Right lung (tissue), 5 donors: Measurements from ENCODE around the gene TCL1A. TPM values are rescaled to one million over a fixed set of nuclear protein-coding genes. Genes with fewer than 3 reads are reported as not detected.

Experiments
- DNase-seq, 2 donors: peaks; one replicate each; pipeline ENCODE4 v3.0.0-alpha.2; 2013
- polyA plus RNA-seq, 5 donors: library from polyadenylated mRNA; unstranded; fragments of 120-200 nt; gene quantifications; one replicate each; pipeline versions ENCODE4 v1.2.1 to v1.2.3, GENCODE V29; 2013; ENCODE audit warnings: inconsistent platforms in 1 of 5, low replicate concordance in 1 of 5; ENCODE audit not compliant: insufficient read length in 5 of 5, insufficient read depth in 1 of 5

Gene TCL1A
- polyA plus RNA-seq, 5 donors, result 0.58 to 1.7 (median 1.1) TPM

GRCh38 chr14:95707327-95707726 is 6.6 kb downstream of the TCL1A start:
- DNase-seq, result no peak

DNA sequence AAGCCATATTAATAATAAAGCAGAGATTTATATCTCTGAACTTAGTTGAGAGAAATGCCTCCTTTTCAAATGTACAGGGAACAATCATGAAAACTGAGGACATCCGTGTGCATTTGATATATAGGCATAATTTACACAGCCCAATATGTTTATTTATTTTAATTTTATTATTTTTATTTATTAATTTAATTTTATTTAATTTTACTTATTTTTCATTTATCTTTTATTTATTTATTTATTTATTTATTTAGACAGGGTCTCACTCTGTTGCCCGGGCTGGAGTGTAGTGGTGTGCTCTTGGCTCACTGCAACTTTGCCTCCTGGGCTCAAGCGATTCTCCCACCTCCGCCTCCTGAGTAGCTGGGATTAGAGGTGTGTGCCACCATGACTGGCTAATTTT is 8.4 kb downstream of the TCL1A start:
- DNase-seq, result no peak

GRCh38 chr14:95703805-95704204 is 10.1 kb downstream of the TCL1A start:
- no peak for DNase-seq

DNA sequence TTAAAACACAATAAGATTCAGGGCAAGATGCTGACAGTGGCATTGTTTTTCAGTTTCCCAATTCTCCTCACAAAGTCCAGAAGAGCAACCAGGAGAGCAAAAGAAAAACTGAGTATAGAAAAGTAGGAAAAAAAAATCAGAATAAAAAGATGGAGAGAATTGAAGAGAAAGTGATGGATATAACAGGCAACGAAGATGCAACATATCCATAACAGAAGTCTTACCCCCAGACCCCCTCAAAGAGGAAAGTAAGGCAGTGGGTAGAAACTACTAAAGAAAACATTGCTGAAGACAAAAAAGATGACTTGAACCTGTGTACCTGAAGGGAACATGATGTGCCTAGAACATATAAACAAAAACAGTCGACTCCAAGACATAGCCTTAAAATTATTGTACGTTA is 10.6 kb downstream of the TCL1A start:
- DNase-seq, result no peak

DNA sequence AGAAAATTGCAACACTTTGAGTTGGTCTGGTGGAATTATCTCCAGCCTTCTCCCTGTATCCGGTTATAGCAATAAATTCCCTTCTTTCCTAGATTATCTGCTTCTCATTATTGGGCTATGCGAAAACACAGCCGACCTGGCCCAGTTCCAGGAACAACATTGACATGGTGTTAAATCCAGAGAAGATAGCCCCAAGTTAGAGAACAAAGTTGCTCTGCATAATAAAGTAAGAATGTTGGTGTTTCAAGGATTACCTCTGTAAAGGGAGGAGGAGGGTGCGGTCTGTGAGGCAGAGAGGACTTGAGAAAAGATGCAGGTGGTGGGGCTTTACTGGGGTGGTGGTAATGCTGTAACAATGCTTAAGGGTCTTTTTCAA is 12.1 kb downstream of the TCL1A start:
- DNase-seq, result no peak

DNA sequence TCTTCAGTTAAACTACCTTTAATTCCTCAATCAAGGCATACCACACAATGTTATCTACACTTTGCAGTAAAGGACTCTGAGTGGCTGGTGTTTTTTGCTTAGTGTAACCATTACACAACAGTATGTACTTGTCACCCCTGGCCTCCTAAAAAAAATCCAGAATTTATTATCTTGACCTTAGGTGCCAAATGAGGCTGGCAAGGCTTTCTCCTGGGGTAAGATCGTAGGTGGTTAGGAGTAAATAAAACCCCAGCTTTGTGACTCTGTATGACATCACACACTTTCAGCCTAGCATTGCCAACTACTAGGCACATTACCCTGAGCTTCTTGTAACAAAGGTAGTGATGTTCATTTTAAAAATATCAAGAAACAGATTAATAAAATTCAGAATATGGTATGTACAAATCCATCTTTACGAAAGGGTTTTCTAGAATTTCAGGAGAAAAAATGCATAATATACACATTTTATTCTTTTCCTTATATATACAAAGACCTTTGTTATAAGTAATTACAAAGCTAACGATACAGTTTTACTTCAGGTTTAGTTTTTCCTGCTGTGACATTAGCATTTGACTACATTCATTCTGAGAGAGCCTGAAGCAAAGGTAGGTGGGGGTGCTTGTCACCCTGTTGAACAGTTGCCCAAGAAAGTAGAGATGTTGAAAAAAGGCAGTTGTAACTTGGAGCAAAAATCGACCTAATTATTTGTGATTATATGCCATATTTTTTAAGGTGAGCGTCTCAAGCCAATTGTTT is 13.5 kb downstream of the TCL1A start:
- no peak for DNase-seq

DNA sequence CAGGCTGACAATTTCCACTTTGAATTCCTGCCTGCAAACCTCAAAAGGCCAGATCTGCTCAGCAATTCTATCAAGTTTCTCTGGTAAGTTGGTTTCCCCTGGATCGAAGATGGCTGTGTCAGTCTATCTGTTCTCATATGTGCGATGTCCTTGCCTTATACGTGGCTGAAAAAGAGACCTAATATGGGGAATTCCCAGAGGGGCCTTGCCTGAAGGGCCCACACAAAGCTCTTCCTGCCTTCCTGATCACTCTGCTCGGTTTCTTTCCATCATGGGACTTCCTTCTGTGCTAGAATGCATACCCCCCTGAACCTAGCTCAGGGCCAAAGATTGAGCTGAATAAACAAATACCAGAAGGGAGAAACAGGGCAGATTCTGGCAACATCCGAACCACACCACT is 14.5 kb downstream of the TCL1A start:
- no peak for DNase-seq

GRCh38 chr14:95698287-95698686 is 15.6 kb downstream of the TCL1A start:
- DNase-seq, result no peak

DNA sequence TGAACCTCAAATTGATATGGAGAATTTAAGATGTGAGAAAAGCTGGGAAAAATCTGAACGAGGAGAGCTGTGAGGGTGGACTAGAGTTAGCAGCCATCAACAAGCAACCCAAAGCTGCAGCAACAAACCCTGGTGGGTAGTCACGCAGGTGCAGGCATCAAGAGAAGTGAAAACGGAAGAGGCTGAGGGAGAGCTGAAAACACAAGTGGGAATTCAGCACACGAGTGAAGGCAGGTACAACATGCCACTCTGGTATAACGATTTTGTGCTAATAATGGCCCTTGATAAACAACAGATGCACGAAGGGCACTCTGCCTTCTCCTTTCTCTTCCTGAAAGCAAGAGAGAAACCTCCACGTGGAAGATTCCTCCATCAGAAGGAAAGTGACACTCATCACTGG is 16.2 kb downstream of the TCL1A start:
- DNase-seq, result no peak

- DNase-seq, result no peak
These were observed 17.2 kb downstream of the TCL1A start for GRCh38 chr14:95696741-95697140.

DNA sequence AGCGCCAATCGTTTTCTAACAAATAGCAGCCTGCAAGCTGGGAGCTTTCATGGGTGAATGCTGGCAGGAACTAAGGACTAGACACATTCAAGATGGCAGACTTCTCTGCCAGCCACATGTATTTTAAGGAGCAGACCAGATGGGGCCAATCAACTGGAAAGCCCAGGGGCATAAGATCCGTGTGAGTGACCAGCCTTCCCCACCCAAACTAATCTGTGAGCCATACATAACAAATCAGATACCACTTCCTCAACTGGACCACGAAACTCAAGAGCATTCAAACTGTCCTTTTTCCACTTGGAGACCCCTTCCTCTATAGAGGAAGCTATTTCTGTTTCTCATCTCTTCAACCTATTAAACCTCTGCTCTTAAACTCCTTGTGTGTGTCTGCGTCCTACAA is 18.0 kb downstream of the TCL1A start:
- DNase-seq, result no peak

DNA sequence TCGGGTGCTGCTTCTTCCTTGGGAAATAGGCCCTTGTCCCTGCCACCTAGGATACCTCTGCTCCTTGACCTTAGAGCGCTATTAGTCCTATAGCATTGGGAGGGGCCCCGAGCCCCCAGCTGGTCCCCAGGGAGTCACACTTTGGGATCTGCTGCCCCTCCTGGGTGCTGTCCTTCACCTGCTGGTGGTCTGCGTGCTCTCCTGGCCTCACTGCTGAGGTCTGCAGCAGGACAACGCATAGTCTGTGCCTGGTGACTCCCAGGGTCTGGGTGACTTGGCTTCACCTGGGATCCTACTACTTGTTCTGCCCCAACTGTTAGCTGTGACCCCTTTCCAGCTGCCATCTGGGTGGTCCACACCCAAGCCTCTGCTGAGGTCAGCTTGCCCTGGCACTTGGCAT is 18.9 kb downstream of the TCL1A start:
- DNase-seq, result no peak

- DNase-seq, result no peak
These were observed 21.8 kb downstream of the TCL1A start for GRCh38 chr14:95692109-95692508.

DNA sequence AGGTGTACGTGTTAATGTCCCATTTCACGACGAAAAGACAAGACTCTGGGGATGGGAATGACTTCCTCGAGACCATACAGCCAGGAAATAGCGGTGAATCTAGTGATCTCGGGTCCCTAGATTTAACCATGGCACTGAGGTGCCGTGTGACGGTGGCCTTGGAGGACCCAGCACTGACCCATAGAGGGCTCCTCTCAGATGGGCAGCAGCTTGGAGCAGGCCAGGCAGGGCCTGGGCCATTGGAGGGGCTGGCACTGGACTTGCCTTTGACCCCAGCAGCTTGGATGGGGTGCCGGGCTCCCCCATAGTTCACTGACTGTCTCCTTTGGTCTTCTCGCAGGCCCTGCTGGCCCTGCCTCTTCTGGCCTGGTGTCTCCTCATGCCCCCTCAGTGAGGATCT is 22.3 kb downstream of the TCL1A start:
- no peak for DNase-seq

GRCh38 chr14:95690815-95691214 is 23.1 kb downstream of the TCL1A start:
- no peak for DNase-seq

DNA sequence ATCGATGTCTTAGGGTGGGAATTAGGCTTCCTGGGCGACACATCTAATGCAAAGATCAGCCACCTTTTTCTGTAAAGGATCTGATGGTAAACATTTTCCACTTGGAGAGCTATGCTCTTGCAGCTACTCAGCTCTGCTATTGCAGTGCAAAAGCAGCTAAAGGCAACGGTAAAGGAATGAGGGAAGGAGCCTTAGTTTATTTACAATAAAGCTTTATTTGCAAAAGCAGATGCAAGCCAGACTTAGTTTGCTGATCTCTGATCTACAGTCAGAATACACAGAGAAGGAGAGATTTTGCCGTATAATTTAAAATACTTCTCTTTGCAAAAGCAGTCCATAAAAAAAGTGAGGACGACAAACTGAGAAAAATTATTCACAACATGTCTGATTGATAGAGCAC is 24.5 kb downstream of the TCL1A start:
- no peak for DNase-seq

DNA sequence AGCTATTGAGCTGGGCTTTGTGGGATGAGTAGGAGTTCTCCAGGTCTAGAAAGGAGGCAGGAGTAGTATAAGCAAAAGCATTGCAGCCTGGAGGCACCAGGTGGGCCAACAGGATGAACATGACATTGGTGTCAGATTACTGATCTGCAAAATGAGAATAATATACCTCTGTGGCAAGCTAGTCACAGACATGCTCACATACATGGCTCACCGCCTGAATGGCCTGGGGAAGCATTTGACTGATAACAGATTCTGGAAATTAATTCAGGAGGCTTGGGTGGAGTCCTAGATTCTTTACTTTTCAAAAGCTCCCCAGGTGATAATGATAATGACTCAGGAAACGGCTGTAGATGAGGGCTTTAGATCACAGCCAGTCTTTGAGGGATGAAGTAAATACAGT is 27.0 kb downstream of the TCL1A start:
- no peak for DNase-seq

DNA sequence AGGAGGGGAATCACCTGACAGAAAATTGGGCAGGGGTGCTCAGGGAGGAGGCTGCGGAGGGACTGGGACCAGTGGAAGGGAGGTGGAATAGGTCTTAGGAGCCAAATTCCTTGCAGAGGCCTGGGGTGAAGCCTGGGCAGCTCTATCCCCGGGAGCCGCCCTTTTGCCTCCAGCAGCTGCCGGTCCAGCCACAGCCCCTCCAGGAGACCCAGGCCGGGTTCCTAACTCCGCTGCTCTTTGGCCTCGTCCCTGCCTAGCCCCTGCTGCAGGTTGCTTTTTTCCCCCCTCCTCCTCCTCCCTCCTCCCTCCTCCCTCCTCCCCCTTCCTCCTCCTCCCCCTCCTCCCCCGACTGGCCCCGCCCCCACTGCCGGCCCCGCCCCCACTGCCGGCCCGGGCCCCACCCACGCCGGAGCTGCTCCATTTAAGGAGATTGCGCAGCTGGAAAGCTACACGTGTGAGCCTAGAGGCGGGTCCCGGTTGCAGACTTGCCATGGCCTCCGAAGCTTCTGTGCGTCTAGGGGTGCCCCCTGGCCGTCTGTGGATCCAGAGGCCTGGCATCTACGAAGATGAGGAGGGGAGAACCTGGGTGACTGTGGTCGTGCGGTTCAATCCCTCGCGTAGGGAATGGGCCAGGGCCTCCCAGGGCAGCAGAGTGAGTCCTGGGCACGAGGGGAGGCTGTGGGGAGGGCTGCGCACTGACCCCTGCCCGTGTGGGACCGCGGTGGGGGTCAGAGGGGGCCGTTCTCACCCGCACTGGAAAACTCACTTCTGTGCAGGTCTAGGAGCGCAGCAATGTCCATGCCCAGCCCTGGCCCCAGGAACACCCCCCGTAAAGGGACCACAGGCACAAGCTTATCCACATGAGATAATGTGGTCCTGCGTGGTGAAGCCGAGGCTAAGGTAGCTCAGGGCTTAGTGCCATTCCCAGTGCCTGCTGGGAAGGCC is 27.7 kb downstream of the TCL1A start, which contains the start of gene TCL1B:
Gene TCL1B (plus strand): TSS at position 449 of the 945 bp plus-strand sequence. CDS start 42 bp downstream, at position 491.
- no peak for DNase-seq

DNA sequence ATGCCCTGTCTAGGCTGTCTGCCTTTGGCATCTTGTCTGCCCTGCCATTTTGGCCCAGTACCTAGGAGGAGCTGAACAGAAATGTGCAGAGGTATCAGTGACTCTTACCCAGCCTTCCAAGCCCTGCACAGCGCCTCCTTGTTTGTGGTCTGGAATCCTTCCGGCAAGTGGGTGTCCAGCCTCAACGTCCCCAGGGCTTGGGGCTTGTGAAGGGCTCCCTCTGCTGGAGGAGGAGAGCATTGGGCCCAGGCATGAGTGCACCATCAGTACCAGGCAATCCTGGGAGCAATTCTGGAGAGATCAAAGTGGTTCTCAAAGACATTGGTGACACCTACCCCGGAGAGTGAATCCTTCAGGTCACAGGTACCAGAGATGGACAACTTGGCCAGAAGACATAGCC is 30.1 kb downstream of the TCL1A start:
- DNase-seq, result no peak

- DNase-seq, result no peak
These were observed 32.8 kb downstream of the TCL1A start for GRCh38 chr14:95681153-95681552.

- DNase-seq, result no peak
These were observed 33.8 kb downstream of the TCL1A start for GRCh38 chr14:95679998-95680735.

DNA sequence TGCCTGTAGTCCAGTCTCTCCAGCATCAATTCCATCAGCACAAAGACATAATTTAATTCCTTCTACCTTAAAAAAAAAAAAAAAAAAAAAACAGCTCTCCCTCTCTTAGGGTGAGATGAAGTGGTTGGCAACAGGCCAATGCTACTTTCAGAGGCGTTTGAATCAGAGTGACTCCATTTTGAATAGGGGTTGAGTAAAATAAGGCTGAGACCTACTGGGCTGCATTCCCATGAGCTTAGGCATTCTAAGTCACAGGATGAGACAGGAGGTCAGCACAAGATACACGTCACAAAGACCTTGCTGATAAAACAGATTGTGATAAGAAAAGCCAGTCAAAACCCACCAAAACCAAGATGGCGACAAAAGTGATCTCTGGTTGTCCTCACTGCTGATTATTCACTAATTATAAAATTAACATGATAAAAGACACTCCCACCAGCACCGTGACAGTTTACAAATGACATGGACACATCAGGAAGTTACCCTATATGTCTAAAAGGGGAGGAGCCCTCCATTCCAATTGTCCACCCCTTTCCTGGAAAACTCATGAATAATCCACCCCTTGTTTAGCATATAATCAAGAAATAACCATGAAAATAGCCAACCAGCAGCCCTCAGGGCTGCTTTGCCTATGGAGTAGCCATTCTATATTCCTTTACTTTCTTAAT is 34.6 kb downstream of the TCL1A start:
- DNase-seq, result no peak
